ENCODE data around the gene MARCHF10.
"Not testable (repeated sequence)": the region's sequence is repeated elsewhere in the genome, so short reads cannot be mapped to it uniquely, and the experiment has no call there.

Gene MARCHF10

DNA sequence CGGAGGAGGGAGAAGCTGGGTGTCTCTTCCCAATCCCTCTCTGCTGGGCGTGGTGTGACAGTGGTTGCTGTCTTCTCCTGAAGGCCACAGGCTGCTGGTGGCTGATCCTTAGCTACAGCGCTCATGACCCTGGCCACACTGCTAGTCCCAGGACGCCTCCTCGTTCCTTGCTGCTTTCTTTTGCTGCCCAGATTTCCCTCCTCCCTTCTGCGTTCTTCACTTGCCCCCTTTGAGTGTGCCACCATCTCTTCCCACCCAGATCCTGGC lies 90.6 kb downstream of the MARCHF10 start:
- DNase-seq (ENCODE audit: low read depth in 3 of 3), result no peak

- DNase-seq (ENCODE audit: low read depth in 3 of 3), result no peak
Observed at GRCh38 chr17:62716834-62717588, 91.1 kb downstream of the MARCHF10 start.

- DNase-seq (ENCODE audit: low read depth in 3 of 3), result no peak
Observed at GRCh38 chr17:62715882-62716390, 92.2 kb downstream of the MARCHF10 start.

DNA sequence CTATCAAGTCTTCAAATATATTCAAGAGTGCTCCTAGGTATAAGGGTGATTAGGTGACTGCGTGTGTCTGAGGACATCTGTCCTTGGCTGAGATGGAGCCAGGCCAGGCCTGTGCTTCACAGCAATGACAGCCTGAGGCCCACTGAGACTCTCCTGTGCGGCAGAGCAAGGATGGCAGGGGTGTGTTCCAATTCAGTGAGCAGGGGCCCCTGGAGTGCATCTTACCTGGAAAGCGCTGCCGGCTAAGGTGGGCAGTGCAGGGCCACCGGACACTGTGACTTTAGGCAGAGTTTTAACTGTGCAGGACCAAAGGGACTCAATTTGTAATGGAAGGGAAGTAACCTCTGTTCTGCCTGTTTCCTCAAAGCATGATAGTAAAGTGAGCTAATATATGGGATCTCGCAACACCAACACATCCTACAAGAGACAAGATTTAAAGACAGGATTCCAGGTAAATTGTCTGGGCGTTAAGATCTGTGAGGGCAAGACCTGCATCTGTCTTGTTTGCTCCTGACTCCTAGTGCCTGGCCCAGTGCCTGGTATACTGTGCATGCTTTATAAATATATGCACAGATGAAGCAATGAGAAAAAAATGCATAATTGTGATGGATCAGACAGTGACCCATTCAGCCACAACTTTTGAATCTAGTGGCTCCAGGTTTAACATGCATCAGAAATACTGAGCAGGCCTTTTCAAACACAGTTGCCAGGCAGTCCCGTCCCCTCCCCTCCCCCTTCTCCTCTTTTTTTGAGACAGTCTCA lies 93.9 kb downstream of the MARCHF10 start:
- DNase-seq (ENCODE audit: low read depth in 3 of 3), result no peak

GRCh38 chr17:62713086-62713881 lies 94.8 kb downstream of the MARCHF10 start:
- no peak for DNase-seq (ENCODE audit: low read depth in 3 of 3)

DNA sequence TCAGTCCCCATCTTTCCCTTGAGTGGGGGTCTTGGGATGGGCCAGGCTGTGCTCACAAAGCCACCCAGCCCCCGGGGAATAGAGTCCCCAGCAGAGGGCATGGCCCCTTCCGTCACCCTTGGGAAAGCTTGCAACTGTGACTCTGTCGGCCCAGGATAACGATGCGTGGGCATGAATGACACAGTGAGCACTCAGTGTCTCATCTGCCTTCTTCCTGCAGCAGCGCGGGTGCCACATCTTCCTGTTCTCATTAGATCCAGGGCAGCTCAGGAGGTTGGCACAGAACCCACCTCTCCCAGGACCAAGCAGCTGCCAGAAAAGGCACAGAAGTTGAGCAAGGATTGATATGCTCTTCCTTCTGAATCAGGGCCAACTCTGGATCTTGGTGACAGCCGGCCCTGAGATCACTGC lies 95.9 kb downstream of the MARCHF10 start:
- DNase-seq (ENCODE audit: low read depth in 3 of 3), result no peak

DNA sequence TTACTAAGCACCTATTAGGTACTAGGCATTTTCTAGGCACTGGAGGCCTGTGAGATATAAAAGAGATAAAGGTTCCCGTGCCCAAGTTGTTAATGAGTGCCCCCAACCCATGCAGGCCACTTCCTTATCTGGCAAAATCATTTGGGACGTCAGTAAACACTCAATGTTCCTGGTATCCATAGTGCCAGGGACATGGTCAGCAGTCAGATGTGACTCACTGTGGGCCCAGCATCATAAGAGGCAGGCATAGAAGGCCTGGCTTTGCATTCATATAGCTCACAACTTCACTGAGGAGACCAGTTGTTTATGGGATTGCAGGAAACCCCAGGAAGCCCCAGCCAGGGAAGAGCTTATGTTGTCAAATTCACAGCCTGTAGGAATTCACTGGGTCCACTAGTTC lies 99.5 kb downstream of the MARCHF10 start:
- DNase-seq (ENCODE audit: low read depth in 3 of 3), result no peak

DNA sequence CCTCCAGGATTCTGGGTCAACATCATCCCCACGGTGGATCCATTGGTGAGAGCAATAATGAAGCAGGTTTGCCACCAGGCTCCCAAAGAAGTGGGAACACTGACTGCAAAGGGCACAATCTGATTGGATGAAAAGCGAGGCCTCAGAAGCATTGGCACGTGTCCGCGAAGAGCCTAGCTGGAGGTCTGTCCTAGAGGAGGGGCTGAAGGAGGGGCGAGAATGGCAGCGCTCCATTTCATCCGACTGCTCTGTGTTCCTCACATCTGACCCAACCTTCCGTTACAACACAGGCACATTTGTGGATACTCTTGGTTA lies 100.7 kb downstream of the MARCHF10 start:
- DNase-seq (ENCODE audit: low read depth in 3 of 3), result no peak

DNA sequence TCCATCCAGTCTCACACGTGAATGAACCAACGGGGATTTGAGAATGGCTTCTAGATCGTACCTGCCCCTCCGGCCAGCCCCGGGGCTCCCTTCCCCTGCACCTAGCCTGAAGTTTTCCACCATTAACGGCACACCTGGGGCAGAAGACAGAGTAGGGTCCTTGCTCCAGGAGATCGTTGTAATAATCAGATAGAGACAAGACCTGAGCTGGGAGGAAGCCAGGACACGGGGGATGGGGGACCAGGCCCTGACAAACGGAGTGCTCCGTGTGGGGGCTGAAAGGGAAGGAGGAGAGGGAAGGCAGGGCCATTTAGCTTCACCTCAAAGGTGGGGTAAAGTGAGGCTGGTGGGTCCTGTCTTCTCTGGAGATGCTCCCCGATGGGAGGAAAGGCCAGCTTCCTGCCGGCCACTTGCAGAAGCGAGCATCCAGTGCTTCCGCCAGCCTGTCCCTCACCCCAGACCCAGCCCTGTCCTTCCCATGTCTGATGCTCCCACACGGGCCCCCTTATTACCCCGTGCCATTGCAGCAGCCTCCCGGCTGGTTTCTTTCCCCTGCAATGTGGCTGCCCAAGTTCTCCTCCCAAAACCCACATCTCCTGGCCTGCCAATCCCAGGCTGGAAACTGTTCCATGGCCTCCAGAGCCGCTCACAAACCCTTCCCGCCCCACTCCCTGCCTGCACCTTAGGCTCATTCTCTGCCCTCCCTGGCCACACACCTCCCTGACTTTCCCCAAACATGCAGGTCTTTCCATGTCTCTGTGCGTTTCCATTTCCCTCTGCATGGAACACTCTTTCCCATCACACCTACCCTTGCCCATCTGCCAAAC lies 101.3 kb downstream of the MARCHF10 start:
- no peak for DNase-seq (ENCODE audit: low read depth in 3 of 3)

- DNase-seq (ENCODE audit: low read depth in 3 of 3), result no peak
Observed at GRCh38 chr17:62705778-62706597, 102.1 kb downstream of the MARCHF10 start.

DNA sequence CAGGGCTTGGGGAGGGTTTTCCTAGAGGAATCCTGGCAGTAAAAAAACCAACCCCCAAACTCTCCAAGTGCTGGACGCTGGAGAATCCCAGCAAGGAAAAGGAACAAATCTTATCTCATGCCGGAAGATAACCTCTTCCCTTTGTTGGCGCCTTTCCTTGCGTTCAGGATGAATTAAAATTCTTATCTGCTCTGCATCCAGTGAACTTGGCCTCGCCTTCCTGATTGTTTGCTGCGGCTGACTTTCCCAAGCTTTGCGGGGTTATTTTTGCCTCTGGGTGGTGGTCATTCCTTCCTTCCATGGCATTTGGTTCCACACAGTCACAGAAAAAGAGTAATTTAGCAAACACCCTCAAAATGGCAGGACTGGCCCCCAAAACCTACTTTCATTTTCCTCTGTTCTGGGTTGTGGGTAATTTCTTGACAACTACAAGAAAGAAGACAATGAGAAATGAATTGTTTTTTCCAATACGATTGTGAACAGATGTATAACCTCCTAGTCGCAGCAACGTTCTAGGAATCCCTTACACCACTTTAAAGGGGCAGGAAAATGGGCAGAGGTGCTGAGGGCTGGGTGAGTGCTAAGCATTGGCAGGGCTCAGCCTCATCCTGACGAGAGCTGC lies 102.8 kb downstream of the MARCHF10 start:
- no peak for DNase-seq (ENCODE audit: low read depth in 3 of 3)

- no peak for DNase-seq (ENCODE audit: low read depth in 3 of 3)
Observed at GRCh38 chr17:62704381-62704971, 103.6 kb downstream of the MARCHF10 start.

GRCh38 chr17:62703776-62704380 lies 104.2 kb downstream of the MARCHF10 start:
- peak; percentile 37 to 62 (median 55) for DNase-seq (ENCODE audit: low read depth in 3 of 3)

DNA sequence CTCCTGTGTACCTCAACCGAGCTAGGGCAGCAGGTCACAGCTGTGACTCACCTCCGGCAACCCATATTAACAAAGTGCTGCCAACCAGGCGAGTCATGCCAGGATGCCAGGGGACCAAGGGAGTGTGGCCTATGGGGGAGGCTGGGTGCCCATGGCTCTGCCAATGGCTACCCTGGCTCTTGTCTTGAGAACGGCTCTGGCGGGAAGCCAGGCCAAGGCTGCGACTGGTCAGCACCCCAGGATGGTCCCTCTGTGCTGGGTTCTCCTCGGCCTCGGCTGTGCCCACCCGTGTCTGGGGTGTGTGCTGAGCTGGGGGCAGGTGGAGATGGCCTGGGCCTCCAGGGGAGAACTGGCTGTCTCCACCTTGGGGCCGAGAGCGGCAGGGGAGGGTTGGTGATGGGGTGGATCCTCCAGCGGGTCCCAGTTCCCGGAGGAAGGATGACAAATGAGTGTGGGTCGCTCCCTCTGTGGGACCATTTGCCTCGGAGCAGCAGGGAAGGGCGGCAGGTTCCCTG lies 104.8 kb downstream of the MARCHF10 start:
- no peak for DNase-seq (ENCODE audit: low read depth in 3 of 3)

GRCh38 chr17:62702746-62703260 lies 105.3 kb downstream of the MARCHF10 start:
- DNase-seq (ENCODE audit: low read depth in 3 of 3), result no peak

GRCh38 chr17:62701706-62702085 lies 106.4 kb downstream of the MARCHF10 start:
- DNase-seq (ENCODE audit: low read depth in 3 of 3), result no peak

DNA sequence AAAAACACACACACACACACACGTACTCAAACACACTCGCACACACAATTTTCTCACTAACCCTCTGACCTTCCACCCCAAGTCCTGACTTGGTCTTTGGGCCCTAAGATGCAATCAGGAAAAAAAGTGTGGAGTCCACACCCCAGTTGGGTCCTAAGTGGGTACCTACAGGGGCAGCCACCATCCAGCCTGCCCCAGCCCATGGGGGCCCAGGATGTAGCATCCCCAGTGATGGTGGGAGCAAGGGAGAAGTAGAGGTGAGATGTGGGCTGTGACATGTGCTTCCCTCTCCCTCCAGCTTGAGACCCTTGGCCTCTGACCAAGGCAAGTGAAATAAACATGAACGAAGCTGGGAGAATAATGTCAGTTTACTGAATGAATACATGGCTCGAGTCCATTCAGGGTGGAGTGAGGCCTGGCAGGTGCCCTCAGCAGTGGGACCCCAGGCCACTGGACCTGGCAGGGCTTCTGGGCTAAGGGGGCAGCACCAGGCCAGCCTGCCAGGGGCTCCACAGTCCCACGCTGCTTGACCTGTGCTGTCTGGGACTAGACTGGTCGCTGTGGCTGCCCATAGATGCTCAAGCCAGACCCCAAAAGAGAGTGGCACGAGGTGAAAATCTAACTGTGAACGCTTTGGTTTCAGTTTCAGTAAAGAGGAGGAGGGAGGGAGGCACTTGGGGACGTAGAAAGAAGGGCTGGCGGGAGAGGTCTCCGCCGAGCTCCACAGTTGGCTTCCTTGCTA lies 107.0 kb downstream of the MARCHF10 start:
- no peak for DNase-seq (ENCODE audit: low read depth in 3 of 3)

GRCh38 chr17:62698459-62698858 lies 109.7 kb downstream of the MARCHF10 start:
- DNase-seq (ENCODE audit: low read depth in 3 of 3), result not testable (repeated sequence)

Measured in stimulated activated CD4-positive, alpha-beta T cell treated with anti-CD3 and anti-CD28 coated beads, TNF-alpha, amount 100 ng/mL, for 24 hours (primary cell).